Stimulated activated CD8-positive, alpha-beta memory T cell treated with anti-CD3 and anti-CD28 coated beads, Interleukin-2, amount 100 ng/mL, for 1 hour (primary cell): ENCODE results near the gene TBC1D24.

Experiments
- DNase-seq, 2 donors: peaks; one replicate each; pipeline ENCODE4 v3.0.0-alpha.2; 2020; ENCODE audit warnings: low read depth in 2 of 2

The TBC1D24 gene

DNA sequence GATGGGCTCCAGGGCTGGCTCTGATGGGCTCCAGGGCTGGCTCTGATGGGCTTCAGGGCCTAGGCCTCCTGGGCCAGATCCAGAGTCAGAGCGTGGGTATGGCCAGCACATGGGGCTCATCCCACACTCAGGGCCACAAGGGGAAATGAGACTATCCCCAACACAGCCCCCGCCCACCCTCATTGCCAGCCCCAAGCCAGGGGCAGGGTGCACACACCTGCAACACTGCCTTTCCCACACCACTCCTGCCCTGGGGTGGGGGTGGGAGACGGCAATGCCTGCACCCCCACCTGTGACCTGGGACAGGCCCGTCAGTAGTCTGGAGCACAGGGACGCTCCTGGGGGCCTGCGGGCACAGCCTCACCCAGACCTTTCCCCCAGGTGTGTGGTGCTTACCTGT, 24.5 kb downstream of the TBC1D24 start:
- DNase-seq, result no peak

DNA sequence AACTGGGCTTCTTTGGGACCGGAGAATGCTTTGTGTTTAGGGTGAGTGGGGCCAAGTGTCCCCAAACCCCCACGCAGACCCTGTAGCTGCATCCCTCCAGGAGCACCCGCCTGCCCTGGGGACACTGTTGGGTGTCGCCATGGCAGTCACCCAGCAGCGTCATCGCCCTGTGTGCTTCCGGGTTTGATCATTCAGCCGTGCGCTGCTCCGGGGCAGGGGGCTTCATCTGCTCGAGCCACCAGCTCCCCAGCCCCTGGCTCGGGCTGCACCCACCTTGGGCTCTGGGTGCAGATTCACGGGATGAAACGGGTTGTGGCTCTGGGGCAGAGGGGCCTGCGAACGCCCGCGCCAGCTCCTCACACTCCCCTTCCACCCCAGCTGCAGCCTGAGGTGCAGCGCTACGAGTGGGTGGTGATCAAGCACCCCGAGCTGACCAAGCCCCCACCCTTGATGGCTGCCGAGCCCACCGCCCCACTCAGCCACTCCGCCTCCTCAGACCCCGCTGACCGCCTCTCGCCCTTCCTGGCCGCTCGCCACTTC, 25.0 kb downstream of the TBC1D24 start:
- DNase-seq, result no peak

DNA sequence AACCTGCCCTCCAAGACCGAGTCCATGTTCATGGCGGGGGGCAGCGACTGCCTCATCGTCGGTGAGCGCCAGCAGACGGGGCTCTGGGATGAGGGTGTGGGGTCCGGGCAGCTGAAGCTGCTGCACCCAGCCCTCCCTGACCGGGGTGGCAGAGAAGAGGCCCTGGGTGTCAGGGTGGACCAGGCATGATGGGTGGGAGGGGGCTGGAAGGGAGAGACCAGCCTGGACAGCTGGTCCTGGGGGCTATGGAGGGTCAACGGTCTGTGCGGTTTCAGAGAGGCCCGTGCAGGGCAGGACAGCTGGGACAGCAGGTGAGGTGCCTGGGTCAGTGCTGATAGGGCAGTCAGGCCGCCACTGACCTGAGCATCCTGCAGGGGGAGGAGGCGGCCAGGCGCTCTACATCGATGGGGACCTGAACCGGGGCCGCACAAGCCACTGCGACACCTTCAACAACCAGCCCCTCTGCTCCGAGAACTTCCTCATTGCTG, 25.5 kb downstream of the TBC1D24 start:
- no peak for DNase-seq

DNA sequence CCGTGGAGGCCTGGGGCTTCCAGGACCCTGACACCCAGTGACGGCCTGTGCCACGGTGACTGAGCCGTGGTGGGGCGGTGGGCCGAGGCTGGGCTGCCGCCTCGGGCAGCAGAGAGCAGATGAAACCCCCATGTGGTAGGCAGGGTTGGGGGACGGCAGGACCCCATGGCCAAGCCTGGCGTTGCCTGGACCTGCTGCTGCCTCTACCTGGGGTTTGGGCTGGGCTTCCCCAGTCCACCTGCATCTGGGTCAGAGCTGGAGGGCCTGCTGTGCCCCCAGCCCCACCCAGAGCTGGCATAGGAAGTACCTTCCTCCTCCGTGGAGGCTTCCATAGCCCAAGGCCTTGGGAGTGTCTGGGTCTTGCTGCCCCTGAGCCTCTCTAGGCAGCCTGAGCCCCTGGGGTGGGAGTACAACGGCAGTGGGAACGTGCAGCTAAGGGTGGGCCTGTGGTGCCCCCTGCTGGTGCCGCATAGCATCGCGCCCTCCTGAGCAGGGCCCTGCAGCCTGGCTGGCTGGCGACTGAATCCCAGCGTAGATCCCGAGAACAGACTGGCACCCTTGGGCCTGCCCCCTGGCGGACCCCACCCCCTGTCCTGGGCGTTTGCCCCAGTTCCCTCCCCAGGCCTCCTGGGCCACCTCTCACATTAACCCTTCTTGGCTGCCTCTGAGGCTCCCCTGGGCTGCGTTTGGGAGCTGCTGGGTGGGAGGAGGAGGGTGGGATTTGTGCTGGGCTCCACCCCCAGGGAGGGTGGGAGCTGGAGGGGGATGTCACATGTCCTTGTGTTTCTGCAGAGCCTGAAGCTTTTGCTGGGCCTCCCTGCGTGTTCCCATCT, 26.2 kb downstream of the TBC1D24 start:
- peak; percentile 68 to 72 for DNase-seq

DNA sequence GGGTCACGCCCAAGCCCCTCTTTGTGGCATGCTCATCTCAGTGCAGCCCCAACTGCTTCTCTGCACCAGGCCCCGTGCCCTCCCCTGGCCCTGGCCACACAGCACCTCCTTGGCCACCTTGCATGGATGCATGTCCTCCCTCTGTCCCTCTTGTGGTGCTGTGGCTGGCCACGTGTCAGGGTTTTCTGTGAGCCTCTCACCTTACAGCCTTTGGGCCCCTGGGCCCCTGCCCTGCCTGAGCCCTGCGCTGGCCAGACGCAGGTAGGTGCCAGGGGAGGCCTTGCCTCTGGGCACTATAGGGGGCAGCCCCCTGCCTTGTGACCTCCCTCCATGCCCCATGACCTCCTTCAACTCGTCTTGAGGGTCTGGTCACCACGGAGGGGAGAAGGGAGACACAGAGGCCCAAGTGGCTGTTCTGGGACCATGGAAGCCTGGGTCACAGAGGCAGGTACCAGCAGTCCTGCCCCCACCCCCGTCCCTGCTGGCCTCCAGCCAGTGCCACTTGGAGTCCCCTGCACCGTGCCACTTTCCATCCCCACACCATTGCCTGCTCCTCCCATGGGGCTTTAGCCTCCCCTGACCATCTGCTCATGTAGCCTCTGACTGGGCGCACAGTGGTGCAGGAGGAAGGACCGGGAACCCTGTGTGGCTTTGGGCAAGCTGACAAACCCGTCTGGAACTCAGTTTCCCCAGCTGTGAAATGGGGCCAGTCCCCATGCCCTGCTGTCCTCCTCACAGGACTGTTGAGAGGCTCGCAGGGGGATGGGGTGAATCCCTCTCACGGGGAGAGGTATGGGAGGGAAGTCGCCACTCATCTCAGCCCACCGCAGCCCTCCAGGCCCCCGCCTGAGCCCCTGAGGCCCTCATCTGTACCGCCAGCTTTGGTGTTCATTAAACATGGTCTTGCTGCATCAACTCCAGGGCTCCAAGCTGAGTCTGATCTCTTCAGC, 27.3 kb downstream of the TBC1D24 start:
- DNase-seq, result no peak

DNA sequence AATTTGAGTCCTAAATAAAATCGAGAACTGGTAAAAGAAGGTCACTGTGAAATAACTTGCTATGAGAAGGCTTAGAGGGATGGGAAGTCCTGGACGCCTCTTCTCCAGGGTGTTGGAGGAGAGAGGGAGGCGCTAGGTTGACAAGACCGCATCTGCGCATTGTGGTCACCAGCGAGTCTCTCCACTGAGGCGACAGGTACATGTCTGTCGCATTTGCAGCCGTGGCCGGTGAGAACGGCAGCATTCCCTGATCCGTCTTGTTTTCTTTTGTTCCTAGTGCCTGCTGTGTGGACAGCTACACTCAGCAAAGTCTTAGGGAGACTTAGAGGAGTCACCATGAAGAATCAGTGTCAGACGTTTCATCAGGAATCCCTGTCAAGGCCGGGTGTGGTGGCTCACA, 30.8 kb downstream of the TBC1D24 start:
- no peak for DNase-seq

DNA sequence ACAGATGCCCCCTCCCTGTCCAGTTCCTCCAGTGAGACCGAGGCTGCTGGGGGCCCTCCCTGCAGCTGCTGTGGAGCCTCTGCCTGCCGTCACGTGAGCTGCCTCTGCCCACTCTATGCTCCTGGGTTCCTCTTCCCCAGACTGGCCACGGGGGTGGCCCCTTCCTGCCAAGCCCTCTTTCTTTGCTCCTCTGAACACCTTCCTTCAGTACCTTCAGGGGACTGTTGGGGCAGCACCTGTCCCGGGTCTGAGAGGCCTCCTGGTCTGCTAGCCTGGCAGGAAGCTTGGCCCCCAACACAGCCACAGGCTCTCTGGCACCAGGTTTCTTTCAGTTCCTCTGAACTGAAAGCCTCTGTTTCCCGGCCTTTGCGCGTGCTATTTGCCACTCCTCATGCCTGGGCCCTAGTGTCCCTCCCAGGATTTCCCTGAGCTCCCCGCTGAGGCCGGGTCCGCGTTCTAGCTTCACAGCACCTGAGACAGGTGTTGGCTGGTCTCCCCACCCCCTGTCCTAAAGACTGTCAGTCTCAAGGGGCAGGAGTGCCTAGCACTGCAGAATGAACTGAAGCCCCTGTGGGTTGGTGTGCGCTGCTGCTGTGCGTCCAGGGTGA, 32.2 kb downstream of the TBC1D24 start:
- DNase-seq, result no peak

DNA sequence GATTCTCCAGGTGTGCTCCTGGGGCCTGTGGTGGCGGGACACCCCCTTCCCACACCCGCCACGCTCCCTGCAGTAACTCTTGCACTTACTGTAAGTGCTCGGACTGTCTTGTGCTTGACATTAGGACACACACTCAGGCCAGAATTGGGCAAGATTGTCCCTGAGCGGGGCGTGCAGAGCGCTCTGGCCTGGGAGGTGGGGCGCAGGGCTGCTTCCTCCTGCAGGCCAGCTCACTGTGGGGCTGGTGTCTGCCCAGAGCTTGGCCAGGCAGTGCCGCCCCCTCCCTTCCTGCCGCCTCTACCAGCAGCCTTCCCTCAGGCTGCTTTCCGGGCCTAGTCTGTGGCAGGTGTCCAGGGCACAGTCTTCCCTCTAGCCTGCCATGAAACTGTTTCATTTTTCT, 32.7 kb downstream of the TBC1D24 start:
- no peak for DNase-seq

DNA sequence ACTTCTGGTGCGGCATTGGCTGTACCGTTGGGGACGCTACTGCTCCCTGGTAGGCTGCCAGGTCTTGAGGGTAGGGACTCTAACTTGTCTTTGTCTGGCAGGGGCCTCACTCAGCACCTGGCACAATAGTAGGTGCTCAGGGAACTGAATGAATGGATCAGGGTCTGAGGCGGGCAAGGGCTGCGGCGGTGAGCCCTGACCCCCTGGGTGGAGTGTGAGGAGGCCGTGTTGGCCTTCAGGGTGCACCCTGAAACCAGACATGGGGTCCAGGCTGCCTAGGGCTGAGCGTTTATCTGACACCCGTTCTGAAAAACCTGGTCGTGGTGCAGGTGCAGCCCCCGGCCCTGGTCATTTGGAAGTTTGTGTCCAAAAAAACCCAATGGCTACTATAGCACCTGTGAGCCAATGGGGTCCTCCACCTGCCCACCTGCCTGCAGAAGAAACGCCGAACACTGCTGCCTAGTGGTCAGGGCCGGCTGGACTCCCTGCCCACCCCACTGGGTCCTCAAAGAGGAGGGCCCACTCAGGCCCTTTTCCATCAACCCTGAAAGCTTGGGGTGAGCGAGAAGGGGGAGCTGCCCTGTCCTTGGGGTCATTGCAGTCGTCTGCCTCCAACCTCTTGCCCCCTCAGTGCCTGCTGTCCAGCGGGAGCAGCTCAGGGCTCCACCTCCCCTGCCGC, 33.9 kb downstream of the TBC1D24 start:
- no peak for DNase-seq

DNA sequence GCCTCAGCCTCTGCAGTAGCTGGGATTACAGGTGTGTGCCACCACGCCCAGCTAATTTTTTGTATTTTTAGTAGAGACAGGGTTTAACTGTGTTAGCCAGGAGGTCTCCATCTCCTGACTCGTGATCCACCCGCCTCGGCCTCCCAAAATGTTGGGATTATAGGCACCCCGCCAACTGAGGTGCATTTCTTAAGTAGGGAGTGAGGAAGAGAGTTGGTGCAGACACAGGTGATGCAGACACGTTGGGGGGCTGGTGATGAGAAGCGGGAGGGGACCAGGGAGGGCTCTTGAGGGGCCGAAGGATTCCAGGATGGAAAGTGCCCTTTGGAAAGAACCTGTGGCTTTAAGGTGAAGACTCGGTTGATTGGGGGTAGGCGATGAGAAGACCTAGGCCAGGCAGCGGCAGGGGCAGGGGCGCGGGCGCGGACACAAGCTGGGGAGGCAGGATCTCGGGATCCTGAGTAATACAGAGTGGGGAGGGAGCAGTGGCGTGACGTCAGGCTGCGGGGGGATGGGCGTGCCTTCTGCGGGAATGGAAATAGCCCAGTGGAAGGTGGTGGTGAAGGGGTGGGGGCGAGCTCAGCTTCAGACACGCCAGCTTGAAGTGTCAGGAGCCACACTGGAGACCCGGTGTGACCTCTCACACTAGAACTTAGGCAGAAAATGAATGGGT, 36.3 kb downstream of the TBC1D24 start:
- DNase-seq, result no peak

DNA sequence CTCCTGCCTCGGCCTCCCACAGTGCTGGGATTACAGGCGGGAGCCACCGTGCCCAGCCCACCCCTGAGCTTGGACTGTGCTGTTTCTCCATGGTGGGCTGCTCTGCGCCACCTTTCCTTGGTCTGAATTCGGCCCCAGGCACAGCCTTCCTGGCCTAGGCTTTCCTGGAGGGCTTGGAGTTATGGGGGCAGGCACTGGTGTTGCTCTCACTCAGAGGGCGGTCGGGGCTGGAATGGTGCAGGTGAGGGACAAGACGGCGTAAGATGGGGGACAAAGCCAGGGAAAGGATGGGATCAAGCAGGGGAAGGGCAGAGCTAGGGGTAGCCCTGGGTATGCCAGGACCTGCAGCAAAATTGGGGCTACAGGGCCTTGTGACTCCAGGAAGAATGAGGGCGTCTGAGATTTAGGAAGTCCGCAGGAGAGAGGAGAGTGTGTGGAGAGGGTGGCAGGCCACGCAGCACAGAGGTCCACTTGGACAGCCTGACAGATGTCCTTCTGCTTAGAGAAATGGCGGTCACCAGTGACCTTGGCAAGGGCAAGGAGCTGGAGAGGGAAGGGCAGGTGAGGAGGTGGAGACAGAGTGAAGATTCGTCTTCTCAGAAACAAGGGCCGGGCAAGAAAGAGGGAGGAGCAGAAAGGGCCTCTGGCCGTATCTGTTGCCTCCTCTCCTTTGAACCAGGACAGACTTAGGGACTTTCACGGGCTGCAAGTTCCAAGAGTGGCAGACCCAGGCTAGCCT, 37.2 kb downstream of the TBC1D24 start:
- DNase-seq, result no peak

DNA sequence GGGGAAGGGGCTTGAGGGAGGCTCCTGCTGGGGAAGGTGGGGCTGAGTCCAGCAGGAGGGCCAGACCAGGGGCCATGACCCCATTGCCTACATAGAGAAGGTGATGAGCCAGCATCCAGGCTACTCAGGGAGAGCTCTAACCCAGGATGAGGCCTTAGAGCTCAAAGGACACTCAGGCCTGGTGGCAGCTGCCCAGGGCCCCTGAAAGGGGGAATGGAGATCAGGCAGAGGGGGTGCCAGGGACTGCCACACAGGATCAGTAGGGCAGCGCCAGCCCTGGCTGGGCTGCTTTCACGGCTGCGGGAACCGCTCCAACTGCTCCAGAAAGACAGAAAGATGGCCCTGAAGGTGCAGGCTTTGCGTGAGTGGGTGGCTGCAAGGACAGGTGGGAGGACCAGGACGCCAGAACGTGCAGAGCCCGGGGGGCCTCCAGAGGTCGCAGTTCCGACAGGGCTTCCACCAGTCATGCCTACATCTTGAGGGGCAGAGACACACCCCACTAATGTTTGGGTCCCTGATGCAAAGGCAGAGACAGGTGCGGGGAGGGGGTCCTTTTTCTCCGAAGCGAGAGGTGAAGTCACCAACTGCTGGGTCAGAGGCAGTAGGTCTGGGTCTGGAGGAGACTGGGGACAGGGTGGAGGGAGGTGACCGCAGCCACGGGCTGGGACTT, 37.9 kb downstream of the TBC1D24 start:
- DNase-seq, result no peak

DNA sequence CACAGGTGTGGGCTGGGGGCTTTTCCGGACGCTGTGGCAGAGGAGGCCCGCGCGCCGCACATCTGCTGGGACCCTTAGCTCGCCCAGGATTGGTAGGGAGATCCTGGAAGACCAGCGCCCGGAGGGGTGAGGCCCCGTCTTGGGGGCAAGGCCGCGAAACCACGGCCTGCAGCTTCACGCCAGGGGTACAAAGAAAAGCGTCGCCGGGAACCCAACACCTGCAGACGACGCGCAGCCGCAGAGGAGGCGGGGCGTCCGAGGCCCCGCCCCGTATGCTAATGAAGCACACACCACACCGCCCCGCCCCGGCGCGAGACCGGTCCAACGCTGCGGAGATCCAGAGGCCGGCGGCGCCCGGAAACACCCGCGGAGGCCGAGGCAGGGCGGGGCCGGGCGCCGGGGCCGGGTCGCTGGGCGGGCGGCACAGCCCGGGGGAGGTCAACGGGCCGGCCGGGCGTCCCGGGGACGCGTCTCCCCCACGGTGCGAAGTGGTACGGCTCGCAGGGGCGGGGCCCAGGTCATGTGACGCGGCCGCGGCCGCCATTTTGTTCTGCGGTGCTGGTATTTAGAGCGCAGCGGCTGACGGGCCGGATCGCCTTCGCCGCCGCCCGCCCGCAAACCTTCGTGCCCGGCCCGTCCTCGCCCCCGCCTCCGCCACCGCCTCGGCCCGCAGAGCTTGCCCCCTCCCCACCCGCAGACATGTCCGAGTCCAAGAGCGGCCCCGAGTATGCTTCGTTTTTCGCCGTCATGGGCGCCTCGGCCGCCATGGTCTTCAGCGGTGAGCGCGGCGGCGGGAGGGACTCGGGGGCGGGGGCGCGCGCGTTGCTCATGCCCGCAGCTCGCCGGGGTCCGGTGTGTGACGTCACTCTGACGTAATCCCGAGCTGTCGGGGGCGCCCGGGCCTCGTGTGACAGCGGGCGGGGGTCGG, 38.7 kb downstream of the TBC1D24 start, which contains the start of gene ATP6V0C:
TSS of gene ATP6V0C (plus strand) at position 548 of the 928 bp plus-strand sequence. CDS start at position 700, 152 bp downstream.
- DNase-seq, result peak; percentile 86 to 87

DNA sequence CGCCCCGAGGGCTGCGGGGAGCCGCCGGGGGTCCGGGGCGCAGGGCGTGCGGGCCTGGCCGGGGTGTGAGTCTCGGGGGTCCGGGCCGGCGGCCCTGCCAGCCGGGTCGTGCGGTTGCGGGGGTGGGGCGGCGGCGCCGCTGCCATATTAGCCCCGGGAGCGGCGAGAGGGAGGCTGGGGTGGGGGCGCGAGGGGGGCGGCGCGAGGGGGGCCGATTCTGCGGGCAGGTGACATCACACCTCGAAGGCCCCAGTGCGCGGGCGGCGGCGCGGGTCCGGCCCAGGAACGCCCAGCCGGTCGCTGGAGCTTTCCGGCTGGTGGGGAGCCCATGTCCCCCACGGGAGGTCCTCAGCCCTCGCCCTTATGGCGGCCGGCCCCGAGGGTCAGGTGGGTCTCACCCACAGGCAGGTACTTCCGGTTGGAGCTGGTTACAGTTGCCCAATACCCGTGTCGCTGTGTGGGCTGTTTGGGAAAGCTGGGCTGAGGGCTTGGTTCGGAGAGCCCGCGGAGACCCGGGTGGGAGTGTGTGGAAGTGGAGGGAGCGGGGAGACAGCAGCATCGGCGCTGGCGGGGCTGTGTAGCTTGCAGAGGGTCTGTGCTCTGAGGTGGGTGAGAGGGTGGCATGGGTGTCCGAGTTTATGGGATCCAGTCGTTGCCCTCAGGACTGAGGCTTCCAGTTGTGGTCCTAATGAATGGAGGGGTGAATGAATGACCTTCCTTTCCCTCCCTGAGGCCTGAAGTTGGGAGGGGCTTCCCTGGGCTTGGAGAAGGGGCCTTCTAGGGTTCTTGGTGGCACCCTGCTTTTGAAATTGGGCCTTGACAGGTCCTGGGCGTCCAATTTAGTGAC, 39.6 kb downstream of the TBC1D24 start:
- no peak for DNase-seq

DNA sequence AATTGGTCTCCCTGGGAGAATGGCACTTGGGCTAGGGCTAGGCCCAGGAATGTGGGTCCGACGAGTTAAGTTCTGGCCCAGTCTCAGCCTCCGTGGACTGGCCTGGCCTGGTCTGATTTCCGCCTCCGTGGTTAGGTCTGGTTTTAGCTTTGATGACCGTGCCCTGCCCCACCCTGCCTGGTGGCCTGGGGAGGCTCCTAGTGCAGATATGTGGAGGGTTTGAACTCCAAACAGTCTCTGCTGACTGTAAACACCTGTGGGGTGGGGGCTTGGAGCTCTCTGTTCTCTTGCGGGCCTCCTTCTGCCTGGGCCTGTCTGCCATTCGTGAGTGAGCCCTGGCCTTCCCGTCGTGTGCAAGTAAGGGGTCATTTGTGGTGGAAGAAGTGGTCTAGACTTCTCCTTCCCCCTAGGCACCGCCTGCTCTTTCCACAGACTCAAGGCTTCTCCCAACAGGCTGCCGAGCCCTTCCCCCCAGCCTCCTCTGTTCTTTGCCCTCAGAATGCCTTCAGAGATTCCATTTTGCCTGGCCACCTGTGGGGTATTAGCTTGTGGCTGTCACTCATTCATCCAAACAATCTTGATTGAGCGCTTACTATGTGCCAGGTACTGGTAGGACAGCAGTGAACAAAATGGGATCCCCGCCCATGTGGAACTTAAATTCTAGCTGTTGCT, 40.4 kb downstream of the TBC1D24 start:
- DNase-seq, result no peak

DNA sequence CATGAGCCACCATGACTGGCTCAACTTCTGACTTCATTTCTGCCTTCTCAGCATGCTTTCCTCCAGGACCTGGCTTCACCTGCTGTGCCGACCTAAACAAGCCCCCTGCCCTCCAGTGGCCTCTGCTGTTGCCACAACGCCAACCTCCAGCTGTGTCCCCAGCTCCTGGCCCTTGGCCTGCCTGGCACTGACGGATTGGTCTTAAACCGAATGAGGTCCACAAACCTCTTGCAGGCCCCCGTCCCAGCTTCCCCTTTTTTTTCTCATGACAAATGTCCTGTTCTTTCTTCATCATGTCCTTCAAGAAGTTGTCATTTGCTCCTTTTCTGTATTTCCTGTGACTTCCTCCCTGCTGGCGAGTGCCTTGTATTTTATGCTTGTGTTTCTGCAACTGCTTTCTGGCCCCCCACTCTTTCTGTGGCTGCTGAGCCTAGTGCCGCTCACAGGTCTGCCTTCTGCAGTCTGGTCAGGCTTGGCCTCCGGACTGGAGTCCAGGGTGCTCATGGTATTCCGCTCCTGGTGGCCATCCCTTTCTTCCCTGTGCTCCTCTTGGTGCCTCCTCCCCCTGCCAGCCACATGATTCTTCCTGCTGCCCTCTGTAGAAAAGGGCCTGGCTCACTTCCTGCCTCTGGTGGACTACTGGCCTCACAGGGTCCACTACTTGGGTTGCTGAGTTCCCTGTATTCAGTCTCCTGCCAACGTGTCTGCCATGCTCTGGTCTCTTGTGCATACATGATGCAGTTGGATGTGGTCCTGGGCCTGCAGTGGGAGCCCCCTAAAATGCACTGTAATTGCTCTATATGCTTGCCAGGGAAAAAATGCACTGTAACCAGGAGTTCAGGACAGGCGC, 41.7 kb downstream of the TBC1D24 start:
- no peak for DNase-seq
